T-helper 9 cell (primary cell): ENCODE measurements around the gene DHCR24.

Source experiments
- DNase-seq: peaks from one replicate; pipeline ENCODE4 v3.0.0-alpha.2; 2020

Gene DHCR24

DNA sequence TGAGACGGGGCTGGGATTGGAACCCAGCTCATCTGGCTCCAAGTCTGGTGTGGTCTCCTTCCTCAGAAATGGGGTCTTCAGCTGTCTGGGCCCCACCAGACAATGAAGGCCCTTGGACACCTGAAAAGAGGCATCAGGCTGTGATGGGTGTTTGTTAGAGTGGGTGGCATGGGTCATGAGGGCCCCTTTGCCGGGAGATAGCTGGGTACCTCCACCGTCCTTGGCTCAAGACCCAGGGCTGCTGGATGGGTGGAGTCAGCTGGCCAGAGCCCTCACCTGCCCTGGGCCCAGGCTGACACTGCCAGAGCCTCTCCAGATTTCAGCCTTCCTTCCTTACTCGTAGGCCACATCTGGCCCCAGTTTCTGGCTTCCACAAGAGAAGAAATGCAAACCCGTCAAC, 72.4 kb downstream of the DHCR24 start:
- no peak for DNase-seq

DNA sequence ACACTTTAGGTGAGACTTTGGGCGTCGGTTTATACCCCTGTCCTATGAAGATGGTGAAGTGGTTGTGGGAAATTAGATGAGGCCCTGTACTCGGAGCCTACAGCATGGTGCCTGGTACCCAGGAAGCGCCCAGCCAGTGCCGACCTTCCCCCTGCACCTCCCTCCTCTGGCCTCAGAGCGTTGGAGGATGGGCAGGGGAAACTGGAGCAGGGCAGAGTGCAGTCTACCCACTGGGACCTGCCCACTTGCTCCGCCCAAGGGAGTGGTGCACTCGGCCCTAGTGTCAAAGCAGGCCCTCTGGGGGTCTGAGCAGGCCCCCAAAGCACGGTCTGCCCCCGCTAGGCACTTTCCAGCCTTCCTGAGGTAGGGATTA, 72.9 kb downstream of the DHCR24 start:
- DNase-seq = no peak

DNA sequence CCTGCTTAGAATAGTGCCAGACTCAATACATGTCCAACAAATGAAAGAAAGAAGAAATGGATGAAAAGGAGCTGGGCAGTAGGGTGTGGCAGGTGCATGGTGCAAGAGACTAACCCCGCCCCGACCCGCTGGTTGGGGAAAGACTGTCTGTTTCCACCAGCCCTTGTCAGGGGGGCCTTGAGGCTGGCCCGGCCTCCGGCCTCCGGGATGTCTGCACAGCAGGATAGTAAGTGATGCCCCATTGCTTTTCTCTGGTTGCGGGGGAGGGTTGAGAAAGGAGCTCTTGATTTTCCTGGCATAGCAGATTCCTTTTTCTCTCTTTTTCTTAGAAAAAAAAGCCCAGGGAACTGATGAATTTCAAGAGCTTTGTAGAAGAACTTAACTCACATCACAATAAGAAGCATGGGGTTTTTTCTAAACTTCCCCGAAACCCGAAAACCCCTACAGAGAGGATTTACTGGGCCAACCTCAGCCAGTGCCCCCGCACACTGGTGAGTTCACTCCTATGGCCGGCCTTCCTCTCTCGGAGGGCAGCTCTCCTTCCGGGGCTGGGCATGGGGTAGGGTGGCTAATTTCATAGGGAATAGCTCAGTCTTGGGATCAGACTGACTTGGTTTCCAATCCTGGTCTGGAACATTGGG, 73.4 kb downstream of the DHCR24 start:
- DNase-seq = no peak

DNA sequence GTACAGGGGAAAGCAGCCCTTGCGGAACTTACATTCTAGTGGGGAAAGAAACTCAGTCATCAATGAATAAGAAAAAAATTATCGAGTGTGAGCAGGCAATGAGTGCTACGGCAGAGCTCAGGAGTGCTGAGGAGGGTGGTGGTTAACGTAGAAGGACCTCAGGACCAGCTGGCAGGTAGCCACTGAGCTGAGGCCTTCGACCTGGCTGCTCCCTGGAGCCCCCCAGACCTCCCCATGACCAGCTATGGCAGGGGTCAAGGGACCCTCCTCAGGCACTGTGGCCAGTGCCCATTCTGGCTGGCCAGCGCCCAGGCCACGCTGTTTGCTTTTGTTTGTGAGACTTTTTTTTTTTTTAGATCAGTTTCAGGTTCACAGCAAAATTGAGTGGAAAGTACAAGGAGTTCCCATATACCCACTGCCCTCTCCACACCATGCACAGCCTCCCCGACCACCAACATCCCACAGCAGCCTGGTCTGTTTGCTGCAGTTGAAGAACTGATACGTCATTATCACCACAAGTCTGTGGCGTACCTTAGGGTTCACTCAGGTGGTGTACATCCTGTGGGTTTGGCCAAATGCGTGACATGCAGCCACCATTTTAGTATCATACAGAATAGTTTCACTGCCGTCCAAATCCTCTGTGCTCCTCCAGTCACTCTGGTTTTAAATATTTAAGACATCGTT, 74.1 kb downstream of the DHCR24 start:
- no peak for DNase-seq

DNA sequence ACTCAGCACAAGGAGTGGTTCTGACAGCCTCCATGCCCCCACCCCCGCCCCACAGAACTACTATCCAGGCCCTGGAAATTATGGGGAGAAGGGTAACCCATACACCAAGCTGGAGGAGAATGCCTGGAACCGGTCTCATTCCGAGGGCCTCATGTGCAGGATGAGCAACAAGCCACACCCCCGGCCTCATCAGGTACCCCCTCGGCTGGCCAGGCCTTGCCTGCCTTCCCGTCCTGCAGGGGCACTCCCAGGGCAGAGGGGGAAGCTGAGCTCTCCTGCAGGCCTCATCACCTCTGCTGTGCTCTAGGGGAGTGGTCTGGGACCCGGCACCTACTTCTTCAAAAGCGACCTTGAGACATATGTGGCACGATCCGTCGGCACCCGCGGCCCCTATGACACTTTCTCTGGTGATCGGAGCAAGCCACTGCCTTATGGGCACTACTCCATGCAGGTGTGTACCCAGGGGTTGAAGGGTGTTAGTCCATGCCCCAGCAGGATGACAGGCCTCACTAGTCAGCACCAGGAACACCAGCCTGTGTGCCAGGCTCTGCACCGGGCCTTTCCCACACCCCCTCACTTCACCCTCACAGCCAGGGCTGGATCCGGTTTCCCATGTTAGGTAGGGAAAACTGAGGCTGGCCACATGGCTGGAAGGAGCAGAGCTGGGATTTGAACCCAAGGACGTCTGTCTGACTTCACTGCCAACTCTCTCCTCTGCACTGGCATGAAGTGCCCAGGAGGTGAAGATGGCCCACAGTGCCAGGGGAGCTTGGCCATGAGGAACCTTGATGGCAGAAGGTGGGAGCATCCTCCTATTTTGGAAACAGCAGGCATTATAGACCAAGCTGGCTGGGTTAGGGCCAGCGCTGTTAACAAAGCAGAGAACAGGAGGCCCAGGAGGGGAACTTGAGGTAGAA, 75.0 kb downstream of the DHCR24 start:
- DNase-seq = no peak

DNA sequence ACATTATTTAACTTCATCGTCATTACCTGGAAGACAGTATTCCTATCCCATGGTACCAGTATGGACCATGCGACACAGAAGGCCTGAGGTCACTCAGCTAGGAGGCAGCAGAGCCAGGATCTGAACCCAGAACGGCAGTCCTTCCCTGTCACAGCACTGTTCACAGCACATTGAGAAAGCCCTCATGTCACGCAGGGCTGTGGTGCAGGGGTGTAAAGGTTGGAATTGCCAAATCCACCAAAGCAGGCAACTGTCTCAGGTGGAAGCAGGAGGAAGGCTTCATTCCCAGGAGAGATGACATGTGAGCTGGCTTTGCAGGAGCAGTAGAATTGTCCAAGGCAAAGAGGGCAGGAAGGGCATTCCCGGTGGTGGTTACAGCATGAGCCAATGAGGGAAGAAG, 75.9 kb downstream of the DHCR24 start:
- no peak for DNase-seq

DNA sequence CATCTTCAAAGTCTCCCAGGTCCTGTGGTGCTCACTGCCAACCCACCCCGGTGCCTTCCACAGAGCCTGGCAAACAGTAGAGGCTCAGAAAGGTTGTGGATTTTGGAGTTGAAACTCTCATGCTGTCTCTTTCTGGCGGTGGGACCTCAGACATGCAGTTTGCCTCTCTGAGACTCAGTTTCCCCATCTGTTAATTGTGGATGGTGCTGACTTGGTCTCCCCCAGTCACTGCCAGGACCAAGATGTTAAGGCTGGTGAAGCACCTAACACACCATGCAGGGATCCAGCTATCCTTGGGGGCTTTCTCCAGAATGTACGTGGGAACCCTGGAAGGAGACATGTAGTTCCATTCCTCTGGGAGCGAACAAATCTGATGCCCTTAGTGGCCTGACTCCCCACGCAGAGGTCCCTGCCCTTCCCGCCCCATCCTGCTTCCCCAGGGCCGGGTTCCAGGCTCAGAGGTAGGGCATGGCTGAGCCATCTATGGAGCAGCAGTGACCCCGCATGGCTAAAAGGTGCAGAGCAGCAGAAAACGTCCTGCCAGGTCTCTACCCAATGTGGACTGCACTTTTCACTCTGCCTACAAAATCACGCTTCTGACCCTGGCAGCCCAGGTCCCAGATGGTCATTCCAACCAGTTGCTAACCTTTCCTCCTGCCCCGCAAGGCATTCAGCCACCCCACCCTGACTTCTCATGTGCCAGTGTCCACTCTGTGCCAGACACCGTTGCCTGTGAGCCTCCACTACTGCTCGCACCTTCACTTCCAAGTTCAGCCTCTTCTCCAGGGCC, 76.6 kb downstream of the DHCR24 start:
- peak; percentile 54 for DNase-seq

DNA sequence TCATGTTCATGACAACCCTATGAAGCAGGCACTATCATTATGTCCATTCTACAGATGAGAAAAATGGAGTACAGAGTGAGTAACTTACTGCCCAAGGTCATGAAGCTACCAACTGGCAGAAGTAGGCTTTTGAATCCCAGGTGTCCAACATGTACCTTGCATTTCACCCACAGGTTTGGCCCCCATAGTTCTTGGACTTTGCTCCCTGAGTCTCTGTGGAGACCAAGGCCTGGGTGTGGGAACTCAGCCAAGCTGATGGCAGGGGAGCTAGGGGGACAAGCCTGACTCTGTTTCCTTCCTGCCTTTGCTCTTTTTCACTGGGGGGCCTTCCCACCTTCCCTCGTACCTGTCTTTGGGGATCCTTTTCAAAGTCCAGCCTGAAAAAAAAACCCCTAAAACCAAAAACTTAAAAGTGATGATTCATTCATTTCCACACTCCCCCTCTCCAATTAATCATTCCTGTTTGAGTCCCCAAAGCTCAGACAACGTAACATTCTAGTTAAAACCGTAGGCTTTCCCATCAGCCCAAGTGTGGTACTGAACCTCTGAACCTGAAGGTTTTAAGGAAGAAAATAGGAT, 77.4 kb downstream of the DHCR24 start:
- no peak for DNase-seq

DNA sequence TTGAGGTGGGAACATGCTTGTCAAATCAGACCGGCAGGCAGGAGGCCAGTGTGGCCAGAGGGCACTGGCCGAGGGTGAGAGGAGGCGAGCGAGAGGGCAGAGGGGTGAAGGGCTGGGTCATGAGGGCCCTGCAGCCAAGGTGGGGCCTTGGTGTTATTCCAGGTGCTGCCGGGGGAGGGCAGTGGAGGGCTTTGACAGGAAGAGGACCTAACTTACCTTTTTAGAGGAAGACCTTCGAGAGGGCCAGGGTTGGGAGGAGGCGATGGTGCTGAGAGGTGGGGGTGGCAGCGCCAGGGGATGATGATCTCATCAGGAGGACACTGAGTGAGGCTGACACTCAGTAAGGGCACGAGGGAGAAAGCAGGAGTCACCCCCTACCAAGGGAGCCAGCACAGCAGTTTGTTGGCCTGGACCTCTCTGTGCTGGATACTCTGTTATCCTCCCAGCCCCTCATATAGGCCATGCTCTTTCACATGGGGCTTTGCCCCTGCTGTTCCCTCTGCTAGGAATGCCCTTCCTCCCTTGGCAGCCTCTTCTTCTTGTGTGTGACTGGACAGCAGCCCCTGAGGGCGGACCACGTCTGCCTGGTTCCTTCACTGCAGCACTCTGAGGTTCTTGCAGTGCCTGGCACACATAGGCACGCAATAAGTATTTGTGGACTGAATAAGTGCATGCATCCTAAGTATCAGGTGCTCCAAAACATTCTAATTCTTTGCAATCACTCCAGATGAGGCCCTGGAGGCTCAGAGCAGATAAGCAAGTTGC, 78.4 kb downstream of the DHCR24 start:
- DNase-seq = no peak

DNA sequence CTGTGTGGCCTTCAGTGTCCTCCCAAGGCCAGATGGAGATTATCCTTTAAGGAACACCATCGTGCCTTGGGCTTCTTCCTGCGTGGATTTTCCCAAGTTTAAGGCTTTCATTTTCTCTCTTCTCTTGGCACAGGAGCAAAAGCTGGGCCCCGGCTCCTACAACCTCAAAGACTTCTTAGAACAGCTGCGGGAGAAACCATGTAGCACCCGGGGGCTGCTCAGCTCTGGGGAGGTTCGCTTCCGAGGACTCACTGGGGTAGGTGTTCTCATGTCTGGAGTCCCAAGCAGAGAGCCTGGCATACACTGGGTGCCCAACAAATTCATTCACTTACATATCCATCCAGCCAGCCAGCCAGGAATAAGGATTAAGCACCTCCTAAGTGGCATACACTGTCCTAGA, 79.2 kb downstream of the DHCR24 start:
- no peak for DNase-seq

DNA sequence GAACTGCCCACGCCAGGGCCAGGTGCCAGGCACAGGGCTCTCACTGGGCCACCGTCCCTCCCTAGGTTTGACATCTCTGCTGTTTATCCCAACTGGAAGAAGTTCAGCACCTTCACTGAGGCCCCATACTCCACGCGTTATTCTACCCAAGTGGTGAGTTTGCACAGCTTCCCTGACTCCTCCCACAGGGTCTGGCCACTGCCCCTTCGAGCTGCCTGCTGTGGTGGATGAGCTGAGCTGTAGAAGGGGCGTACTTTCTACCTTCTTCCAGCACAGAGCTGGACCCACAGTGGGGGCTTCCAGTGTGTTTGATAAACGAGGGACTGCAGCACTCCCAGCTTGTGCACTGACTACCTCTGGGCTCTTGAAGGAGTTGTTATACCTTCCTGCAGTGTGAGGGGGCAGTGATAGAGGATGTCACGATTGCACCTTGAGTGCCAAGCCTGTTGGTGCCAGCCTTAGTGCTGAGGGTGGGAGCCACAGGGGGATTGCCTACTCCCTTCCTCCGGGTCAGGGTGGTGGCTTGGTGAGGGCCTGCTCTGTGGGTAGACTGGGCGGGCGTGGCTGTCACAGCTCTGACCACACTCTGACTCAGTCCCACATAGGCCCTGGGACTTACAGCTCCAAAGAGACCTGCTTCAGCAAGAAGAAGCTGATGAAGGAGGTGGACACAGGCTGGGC, 79.9 kb downstream of the DHCR24 start:
- DNase-seq = no peak

DNA sequence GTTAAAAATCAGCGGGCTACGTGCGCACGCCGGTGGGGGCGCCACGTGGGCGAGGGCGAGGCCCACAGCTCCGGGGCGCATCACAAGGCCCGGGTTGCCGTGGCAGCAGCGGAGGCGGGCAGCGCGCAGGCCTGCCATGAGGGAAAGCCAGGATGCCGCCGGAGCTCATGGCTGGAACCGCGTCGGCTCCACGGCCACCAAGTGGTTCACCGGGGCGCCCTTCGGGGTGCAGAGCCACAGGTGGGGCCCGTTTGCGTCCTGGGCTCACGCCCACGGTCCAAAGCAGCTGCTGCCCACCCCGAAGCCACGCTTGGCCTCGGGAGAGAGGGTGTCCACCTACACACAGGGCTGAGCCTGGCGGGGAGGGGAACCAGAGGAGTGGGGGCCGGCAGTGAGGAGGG, 81.0 kb downstream of the DHCR24 start:
- DNase-seq = no peak

DNA sequence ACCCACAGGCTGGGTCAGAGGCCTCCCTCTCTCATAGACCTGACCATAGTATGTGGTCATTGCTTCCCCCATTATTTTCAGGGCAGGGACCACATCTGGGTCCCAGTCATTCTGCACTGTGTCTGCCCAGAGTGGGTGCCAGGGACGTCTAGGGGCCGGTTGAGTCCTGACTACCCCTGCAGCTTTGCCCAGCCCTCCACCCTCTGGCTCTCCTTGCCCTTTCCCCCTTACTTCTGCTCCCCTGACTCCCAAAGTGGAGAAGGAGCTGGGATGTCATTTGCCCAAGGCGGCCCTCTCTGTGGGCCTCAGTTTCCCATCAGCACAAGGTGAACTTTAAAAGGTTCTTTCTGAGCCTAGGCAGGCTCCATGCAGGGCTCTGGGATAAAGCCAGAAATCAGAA, 81.5 kb downstream of the DHCR24 start:
- DNase-seq = no peak

DNA sequence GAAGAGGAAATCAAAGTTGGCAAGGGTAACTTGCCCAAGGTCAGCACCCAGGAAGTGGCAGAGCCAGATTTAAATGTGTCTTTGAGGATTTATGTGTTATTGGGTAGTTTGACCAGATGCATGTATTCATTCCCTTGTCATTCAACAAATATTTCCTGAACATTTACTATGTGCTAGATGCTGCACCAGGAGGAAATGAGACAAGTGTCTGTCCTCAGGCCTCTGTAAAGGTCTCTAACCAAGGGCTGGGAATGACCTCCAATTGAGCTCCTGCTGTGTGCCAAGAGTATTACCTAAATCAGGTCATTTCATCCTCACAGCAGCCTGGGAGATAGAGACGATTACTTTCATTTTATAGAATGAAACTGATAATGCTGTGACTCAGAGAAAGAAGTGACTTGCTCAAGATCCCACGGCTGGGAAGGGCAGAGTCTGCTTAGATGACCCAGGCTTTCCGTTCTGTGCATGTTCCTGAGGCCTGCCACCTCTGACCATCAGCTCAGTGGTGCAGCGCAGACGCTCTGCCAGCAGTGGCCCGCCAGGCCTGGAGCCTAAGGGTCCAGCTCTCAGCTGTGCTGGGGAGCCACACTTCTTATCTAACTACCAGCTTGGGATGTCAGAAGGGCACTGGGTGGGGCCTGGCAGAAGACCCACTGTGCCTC, 82.4 kb downstream of the DHCR24 start:
- no peak for DNase-seq

DNA sequence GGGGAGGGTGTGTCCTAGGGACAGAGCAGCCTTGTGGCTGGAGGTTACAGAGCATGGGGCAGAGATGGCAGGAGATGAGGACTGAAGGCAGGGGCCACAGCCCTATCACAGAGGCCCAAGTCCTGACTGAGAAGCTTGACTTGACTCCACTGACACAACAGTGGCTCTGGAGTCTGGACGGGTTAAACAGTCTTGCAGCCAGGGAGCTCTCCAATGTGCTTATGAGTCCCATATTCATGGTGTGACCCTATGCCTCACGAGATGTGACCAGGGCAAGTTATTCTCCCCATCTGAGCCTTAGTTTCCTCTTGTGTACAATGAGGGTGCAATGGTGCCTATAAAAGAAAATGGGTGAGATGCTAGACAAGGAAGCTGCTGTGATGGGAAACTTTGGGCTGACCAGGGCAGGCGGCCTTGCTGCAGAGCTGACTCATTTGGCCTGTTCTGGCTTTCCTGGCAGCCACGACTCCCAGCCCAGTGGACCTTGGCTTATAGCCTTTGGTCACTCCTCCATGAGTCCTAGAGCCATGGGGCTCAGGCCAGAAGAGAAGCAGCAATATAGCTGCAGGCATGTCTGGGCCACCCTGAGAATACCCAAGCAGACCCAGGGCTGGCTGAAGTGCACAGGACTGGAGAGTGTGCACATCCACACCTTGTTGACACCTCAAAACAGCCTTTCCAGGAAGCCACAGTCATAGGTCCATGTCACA, 83.1 kb downstream of the DHCR24 start:
- DNase-seq = no peak

DNA sequence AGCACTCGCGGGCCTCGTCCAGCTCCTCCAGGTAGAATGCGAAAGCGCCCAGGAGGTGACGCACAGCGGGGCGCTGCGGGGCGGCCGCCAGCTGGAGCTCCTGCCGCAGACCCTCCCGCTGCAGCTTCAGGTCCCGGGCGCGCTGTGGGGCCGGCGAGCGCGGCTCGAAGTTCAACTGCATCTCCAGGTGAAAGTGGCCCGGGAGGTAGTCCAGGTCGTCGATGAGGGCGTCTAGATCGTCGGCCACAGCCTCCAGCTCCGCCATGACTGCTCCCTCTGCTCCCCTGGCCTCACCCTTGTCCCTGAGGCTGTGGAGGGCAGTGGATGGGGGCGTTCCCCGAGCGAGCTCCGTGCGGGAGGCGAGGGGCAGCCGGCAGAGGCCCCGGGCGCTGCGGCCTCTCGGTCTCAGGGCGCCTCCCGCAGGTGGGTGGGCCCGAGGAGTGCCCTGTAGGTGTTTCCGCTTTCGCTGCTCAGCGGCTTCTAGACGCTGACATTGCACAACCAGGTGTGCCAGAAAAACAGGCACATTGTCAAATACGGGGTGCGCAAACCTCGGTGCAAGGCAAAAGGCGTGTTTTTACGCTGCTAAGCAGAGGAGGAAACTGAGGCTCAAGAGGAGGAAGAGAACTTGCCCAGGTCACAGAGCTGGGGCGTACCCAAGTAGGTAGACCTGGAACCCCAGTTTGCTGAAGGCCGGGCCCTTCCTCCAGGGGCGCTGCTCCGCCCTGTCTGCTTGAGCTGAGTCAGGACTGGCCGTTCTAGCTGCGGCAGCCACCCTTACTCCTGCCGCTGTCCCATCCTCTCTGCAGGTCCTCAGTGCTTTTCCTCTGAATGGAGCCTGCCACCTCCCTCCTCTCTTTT, 85.9 kb downstream of the DHCR24 start, which contains the start of gene TTC22:
Gene TTC22 (minus strand): TSS at position 425 of the 861 bp plus-strand sequence. CDS start 160 bp downstream, at position 265.
- DNase-seq = peak; percentile 59

DNA sequence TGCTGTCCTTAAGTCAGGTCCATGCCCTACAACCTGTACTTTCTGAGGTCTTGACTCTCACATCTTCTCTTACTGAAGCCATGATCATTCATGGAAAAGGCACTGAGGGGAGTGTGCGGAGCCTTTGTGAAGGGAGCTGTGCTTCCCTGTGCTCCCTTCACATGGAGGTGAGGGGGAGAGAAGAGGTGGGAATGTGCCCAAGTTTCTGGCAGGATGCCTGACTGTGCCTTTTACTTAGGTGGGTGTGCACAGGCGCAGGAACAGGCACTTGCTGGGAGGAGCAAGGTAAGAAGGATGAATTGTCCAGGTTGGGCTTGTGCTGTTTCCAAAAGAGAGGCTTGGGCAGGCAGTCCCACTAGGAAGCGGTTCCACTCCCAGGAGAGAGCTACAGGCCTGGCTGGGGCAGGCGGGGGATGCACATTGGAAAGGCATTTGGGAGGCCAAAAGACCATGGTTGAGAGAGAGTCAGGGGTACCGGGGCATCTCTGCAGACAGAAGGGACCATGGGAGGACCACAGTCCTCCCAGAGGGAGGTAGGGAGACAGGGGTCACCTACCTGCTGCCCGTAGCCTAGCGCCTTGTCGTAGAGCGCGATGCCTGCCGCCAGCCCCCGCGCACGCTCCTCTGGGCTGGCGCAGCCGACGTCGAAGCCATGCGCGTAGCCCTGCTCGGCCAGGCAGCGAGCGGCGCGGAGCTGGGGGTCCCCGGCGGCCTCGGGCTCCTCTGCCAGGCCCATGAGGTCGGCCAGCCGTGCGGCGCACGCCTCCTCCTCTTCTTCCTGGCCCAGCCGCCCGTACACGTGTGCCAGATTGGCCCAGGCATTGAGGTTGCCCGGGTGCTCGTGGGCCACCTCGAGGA, 86.7 kb downstream of the DHCR24 start:
- DNase-seq = no peak
